Skin of body (tissue), 2 donors: ENCODE results near the gene PTRH2. TPM values are rescaled to one million over a fixed set of nuclear protein-coding genes. Genes with fewer than 3 reads are reported as not detected.
A peak's percentile ranks its signal among the peaks of the same experiment; 100 is the strongest.

Source experiments
- DNase-seq: peaks from one replicate; lab custom pipeline; 2025; lab: John Stamatoyannopoulos, UW
- total RNA-seq: library from RNA; depleted of rRNA; stranded (reverse); fragments of >200 nt; gene quantifications from one replicate; pipeline ENCODE4 v1.2.3, GENCODE V29; 2014

The PTRH2 gene
- total RNA-seq, 1 donor from 2014 or later = 19.4 TPM

DNA sequence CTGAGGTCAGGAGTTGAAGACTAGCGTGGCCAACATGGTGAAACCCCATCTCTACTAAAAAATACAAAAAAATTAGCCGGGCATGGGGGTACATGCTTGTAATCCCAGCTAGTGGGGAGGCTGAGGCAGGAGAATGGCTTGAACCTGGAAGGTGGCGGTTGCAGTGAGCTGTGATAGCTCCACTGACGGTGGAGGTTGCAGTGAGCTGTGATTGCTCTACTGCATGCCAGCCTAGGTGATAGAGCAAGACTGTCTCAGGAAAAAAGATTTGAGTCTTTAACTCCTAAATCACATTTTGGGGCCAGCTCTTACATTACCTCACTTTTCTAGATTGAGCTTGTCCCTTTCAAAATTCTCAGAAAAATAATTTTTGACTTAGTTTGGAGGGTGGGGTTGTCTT is 15.4 kb upstream of the PTRH2 start:
- DNase-seq = no peak

DNA sequence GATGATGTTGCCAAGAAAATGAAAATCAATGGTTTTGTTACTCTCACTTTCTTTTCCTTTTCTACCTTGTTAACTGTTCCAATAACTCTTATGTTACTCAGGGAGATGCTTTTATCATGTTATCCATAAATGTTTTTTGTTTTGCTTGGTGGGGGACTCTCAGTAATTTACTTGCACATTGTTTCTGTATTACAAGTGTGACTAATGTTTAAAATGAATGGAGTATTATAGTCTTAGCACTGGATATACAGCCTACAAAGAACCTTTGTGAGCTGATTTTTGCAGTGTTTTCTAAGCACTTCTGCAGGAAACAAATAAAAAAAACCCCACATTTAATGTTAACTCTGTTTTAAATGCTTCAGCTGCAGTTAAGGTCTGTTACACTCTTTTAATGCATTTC is 12.3 kb upstream of the PTRH2 start:
- no peak for DNase-seq

DNA sequence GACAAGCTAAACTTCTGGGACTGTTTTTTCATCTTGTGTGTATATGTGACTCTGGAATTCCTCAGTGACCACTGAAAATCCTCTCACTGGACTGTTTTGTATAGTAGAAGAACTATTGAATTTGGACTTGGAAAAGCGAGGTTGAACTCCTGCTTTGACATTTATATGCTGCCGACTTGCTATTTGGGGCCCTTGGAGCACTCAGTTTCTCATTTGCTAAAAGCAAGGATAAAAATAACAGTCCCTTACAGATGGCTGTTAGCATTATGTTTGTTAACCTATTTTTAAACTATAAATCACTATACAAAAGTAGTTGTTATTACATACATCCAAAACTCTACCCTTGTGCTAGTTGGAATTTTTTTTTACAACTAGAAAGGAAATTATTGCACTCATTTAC is 9.2 kb upstream of the PTRH2 start:
- no peak for DNase-seq

DNA sequence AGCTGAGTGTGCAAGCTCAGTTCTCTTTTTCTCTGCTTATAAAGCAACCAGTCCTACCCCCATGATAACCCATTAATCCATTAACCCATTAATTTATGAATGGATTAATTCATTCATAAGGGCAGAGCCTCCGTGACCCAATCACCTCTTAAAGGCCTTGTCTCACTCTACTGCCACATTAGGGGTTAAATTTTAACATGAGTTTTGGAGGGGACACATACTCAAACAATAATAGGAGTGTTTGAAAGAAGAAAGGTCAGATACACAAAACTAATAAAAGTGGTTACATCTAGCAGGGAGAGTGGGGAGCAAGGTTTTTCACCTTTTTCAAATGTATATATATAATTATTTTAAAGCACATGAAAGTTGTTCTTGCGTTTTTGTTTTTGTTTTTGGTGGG is 7.0 kb upstream of the PTRH2 start:
- no peak for DNase-seq

DNA sequence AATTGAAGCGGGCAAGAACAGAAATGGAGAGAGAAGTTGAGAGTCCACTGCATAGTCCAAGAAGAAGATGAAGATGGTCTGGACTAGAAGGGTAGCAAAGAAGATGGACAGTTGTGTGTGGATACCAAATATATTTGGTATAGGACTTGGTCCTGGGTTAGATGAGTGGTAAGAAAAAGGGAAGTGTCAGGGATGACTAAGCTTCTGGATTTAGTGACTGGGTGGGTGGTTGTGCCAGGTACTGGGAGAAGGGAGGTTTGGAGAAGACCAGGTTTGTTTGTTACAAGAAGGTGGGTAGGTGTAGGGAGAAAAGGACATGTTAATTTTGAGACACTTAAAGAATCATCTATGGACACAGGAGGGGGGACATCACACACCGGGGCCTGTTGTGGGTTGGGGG is 5.6 kb upstream of the PTRH2 start:
- no peak for DNase-seq

DNA sequence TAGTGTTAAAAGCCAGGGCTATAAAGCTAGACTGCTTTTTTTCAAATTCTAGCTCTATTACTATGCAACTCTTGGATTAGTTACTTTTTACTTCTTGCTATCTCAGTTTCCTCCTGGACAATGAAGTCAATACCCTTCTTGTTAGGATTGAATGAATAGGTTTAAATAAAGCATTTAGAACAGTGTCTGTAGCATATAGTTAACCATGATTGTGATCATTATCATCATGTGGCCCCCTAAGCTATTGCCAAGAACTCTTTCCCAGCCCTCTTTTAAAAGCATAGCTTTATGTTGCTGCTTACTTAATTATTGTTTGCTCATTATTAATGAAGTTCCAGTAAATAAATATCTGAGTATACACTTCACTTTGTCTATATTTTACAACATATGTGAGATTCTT is 4.7 kb upstream of the PTRH2 start:
- DNase-seq = no peak

DNA sequence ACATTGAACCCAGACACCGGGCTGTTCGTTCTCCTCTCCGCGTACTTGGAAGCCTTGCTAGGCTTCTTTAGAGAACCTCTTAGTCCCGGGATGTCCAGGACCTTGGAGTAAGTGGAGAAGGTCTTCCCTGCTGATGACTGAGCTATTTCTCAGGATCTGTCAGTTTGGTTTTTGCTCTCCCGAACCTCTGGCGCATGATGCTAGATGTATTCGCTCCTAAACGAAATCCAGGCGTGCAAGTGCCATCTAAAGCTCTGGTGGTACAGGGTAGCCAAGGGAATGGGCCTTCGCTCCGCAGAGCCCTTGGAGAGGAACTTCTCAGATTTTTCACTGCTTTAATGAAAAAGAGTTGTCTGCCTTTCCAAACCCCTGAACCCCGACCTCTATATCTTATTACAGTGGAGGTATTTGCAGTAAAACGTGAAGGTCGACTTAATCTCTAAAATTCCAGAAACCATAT is 771 bp upstream of the PTRH2 start:
- DNase-seq = peak; percentile 6

DNA sequence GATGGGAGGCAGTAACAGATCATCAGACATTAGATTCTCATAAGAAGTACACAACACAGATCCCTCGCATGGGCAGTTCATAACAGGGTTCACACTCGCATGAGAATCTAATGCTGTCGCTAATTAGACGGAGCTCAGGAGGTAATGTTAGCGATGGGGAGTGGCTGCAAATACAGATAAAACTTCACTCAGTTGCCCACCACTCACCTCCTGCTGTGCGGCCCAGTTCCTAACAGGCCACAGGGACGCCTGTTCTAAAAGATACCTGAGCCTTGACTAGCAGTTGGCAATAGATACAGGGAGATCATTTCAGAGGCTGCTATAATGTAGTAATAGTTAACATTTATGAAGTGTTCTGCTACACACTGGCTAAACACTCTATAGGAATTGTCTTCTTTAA is 4.9 kb downstream of the PTRH2 start:
- no peak for DNase-seq

DNA sequence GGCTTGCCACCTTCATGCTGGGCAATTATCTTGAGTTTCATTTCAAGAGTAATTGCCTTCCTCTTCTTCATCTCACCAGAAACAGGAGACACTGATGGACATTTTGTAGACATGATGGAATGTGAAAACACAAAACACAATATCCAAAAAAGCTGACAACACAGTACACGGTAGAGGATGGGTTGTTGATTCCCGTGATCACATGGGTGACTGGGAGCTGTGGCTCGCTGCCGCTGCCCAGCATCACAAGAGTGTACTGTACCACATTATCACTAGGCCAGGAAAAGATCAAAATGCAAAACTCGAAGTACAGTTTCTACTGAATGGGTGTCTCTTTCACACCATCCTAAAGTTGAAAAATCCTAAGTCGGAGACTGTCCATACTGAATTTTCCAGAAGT is 7.4 kb downstream of the PTRH2 start:
- DNase-seq = no peak

DNA sequence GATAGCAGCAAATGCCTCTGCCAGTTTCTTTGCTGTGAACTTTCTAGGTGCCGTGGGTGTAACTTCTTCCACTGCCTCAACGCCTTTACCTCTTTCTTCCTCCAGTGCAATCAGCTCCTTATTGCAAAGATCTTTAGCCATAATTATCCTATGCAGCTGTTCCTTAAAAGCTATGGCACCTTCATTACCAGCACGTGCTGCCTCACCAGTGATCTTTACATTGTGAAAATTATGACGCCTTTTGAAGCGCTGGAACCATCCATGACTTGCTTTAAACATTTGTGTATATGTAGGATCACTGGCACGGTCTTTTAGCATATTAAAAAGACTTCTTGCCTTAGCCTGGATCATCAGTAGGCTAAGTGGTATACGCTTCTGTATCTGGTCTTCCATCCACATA is 8.0 kb downstream of the PTRH2 start:
- no peak for DNase-seq

DNA sequence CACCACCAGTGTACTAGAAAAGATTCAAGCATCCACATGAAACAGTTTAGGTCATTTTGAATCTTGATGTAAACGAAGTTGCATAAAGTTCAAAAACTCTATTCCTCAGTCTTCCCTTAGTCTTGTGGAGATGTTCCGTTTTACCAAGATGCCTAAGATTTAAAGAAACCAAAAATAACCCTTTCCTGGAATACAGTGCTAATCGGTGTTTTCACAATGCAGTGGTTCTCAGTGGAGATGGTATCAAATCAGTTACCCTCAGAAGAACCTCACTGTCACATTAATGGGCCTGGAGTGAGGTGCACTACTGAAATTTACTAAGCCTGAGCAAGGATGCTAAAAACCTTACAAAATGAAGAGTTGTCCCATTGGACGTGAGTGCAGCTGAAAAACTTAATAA is 9.1 kb downstream of the PTRH2 start:
- no peak for DNase-seq

DNA sequence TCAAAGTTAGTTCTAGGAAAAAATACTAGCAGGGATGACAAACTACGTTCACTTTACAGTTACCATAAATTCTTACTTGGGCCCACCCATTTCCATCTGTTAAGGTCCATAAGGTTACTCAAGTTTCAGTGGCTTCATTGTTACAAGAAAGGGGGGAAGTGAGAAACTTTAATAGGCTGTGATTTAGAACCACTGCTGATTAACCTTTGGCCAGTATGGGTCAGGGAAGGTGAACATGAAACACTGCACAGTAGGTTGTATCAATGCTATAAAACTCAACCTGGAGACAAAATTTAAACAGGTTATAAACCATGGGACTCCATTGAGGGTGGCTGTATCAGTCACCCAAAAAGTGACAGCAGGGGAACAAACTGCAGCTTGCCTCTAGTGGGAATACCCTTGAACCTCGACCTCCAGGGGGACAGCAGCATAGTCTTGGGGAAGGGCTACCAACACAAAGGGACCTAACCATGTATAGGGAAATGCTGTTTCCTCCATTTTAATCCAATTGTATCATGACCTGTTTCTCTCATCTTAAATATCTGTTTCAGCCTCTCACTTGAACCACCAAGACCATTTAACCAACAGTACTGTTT is 10.4 kb downstream of the PTRH2 start:
- no peak for DNase-seq

DNA sequence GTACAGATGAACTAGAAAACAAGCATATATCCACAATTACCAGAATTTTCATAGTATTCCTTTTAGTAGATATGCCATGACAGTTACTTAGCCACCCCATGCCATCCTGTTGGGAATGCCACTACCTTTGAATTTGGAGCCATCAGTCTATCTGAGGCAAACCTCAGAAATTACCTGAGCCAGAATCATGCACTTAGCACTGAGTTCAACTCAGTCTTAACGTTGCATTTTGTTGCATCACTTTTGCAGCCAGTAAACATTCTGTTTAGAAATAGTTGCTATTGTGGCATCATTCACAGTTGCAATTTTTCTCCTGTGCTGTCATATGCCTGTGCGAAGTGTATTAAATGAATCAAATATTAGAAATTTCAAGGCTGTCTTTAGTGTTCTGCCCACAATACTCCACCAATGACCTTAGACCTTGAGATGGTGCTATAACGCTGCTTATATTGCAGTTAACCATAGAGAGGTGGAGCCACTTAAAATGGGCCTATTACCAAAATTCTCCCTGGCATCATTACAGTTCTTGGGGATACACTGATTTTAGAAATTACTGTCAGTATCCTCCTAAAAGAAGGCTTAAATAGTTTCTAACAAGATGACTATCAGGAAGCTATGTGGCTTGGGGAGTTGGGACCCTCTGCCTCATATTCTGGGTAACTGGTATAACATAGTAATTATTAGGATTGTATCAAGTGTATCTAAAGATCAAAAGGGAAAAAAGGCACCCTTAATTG is 11.1 kb downstream of the PTRH2 start:
- no peak for DNase-seq

DNA sequence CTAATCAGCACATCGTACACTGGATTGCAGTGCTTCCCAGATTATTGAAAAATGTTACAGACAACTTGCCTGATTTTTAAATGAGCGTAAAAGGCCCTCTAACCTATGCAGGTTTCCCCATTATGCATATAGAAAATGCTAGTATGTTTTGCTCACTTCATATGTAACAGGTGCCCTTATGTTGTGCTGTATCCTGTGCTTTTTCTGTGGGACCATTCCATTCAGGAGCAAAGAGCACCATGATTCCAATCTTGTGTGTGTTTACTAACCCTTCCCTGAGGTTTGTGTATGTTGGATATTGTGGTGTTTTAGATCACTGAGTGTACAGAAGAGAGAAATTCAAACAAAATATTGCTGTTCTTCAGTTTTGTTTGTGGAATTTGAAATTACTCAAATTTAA is 12.9 kb downstream of the PTRH2 start:
- DNase-seq = no peak

DNA sequence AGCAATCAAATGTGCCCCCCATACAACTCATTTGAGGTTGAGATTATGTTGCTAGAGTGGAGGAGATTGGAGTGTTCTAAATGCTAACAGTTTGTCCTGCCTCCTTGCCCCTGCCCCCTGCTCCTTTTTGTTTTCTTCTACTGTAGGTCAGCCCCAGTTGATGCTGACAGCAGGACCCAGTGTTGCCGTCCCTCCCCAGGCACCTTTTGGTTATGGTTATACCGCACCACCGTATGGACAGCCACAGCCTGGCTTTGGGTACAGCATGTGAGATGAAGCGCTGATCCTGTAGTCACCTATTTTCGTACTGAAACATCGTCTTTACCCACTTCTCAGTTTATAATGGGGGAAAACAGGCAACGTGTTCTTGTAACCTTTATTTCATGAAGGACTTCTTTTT is 13.6 kb downstream of the PTRH2 start:
- no peak for DNase-seq

DNA sequence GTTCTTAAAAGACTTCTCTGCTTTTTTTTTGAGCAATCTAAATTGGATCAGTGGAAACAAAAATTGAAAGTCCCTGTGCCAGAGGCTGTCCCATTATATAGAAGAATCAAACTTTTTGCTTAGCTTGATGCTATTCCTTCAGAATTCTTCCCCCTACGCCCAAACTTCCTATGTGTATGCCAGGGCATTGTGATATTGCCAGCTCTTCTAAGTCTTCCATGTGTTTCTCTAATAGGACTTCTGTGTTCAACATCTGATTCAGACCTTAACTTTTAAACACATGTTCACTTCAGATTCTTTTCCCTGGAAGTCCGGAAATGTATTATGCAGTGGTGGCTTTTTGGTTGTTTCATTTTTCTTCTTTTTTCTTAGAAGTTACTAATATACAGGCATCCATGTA is 18.7 kb downstream of the PTRH2 start:
- DNase-seq = no peak

DNA sequence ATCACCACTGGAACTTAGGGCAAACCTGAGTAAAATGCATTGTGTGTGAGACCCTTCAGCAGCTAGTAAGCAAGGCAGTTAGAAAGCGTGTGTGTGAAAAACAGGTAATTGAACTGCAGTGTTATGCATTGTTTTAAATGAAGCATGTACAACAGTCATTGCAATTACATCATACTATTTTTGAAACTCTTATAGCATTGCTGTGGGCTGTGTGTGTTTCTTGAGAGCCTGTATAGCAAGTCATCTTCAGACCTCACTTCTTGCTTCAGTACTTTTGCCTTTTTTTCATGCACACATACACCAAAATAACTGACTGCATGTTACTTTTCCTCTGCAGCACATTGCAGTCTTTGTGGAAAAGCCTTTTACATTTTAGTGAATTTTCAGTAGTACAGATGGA is 19.2 kb downstream of the PTRH2 start:
- no peak for DNase-seq

DNA sequence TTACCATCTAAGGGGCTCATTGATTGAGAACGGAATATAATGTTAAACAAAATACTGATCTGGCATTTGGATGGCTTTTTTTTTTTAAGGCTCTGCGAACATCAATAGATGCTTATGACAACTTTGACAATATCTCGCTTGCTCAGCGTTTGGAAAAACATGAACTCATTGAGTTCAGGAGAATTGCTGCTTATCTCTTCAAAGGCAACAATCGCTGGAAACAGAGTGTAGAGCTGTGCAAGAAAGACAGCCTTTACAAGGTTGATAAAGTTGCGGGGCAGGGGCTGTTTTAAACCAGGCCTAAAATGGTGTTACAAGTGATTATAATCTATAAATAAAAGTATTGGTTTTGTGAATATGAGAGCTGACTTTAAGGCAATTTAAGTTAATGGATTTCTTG is 22.3 kb downstream of the PTRH2 start:
- no peak for DNase-seq

DNA sequence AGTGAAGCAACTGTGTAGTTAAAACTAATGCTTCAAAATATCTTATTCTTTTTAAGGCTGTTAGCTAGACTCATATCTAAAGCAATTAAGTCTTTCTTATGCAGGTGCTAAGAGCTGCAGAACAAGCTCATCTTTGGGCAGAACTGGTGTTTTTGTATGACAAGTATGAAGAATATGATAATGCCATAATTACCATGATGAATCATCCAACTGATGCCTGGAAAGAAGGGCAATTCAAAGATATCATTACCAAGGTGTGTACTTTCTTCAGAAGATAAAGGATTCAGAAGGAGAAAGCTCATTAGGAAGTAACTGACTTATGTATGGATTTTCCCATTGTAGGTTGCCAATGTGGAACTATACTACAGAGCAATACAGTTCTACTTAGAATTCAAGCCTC is 23.9 kb downstream of the PTRH2 start:
- DNase-seq = no peak

DNA sequence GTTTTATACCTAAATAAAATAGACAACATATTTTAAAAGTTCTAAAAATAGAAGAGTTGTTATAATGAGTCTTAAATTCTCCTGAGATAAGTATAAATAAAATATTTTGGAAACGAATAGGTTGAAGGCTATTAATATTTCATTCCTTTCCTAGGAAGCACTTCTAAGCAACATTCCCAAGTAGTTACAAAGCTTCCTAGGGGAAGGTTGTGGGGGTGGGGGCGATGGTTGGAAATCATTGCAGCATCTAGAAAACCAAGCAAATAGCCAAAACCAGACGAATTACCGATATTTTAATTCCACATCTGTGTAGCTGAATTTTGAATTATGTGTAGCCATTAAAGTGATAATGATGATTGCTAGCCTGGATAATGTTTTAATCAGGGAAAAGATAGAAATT is 26.9 kb downstream of the PTRH2 start:
- no peak for DNase-seq

DNA sequence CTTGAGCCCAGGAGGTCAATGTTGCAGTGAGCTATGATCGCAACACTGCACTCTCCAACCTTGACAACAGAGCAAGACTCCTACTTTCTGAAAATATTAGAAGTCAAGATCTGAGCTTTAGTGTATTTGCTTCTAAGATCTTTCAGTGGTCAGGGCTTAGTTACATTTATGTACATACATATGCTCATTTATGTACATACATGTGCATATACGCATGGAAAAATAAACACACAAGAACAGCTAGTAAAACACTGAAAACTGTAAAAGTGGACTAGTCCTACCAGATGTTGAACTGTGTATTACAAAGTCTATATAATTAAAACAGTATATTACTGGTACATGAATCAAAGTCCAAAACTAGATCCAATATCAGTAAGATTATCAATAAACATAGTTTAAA is 28.3 kb downstream of the PTRH2 start:
- no peak for DNase-seq

DNA sequence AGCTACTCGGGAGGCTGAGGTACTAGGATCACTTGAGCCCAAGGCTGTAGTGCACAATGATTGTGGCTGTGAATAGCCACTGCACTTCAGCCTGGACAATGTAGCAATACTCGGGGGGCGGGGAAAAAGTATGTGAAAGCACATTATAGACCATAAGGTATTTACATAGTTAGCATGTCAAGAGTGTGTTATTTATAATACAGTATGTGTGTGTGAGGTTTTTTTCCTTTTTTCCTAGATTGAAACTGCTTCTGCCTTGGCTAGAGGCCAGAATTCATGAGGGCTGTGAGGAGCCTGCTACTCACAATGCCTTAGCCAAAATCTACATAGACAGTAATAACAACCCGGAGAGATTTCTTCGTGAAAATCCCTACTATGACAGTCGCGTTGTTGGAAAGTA is 30.5 kb downstream of the PTRH2 start:
- DNase-seq = peak; percentile 73

DNA sequence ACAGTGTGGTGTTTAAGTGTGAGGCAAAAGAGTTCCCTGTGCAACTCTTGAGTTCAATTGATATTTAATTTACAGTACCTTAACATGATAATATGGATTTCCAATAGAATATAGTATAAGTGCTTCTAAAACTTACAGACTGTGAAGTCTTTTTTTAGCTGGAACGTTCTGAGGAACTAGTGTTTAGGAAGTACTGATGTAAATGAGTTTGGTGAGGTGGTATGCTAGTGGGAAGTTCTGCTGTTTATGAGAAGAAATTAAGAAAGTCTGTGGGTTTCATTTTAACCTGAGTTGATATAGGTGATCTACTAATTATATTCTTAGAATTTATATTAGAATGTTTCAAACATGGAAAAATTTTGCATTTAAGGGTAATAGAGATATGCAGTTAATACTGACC is 32.0 kb downstream of the PTRH2 start:
- no peak for DNase-seq

DNA sequence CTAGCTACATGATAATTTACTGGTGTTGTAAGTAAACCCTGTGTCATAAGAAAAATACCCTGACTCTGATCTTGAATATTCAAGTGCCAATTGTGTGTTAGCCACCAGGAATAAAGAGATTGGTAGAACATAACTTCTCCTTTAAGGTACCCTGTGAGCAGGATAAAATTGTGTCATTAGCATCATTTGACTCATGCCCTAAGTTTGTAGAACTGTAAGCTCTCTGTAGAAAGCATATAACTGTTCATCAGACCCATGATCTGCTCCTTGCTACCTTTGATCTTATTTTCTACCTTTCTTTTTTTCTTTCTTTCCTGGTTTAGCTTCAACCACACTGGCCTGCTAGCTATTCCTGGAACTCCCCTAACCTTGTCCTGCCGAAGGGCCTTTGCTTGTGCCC is 35.8 kb downstream of the PTRH2 start:
- no peak for DNase-seq
